DND-41 (cell line): ENCODE measurements around the gene NEU3.
A peak's percentile ranks its signal among the peaks of the same experiment; 100 is the strongest.
"Not testable (repeated sequence)": the region's sequence is repeated elsewhere in the genome, so short reads cannot be mapped to it uniquely, and the experiment has no call there.

Source experiments
- ATAC-seq: fragments of 200-7000 bp; cut with Tn5 transposase; 3 replicates; pipeline ENCODE4 v1.9.1; 2021; ENCODE audit warnings: low read depth; ENCODE audit not compliant: insufficient read depth
- DNase-seq: peaks from one replicate; pipeline ENCODE4 v3.0.0-alpha.2; 2020
- H2AFZ ChIP-seq: 2 replicates; pipeline ENCODE4 v1.6.0; 2012; ENCODE audit warnings: low read depth, low read length
- H3K27ac ChIP-seq: 2 replicates; pipeline ENCODE4 v1.5.1; 2012; ENCODE audit warnings: low read length, inconsistent platforms
- H3K27me3 ChIP-seq: fragments of 200-600 bp; sonication (generic); 2 replicates; pipeline ENCODE4 v1.6.0; 2012; ENCODE audit warnings: low read length, mild to moderate bottlenecking, inconsistent platforms; ENCODE audit not compliant: insufficient read depth, poor library complexity
- H3K36me3 ChIP-seq: 2 replicates; pipeline ENCODE4 v1.5.1; 2012; ENCODE audit warnings: low read length, inconsistent platforms; ENCODE audit not compliant: insufficient read depth
- H3K4me1 ChIP-seq: 2 replicates; pipeline ENCODE4 v1.5.1; 2012; ENCODE audit warnings: mild to moderate bottlenecking, low read length; ENCODE audit not compliant: insufficient read depth
- H3K4me2 ChIP-seq: 2 replicates; pipeline ENCODE4 v1.6.0; 2012; ENCODE audit warnings: mild to moderate bottlenecking, moderate library complexity, low read length, inconsistent platforms; ENCODE audit not compliant: insufficient read depth
- H3K4me3 ChIP-seq, 2 experiments: fragments of 200-600 bp in 1 of 2; shearing (Covaris generic) in 1 of 2; 2 replicates each; pipeline ENCODE4 v1.5.1; 2012 to 2016; ENCODE audit warnings: inconsistent platforms in 2 of 2, low read length in 2 of 2, mild to moderate bottlenecking in 2 of 2, low read depth in 1 of 2, moderate library complexity in 1 of 2
- H3K79me2 ChIP-seq: 2 replicates; pipeline ENCODE4 v1.6.0; 2012; ENCODE audit warnings: low read length, inconsistent platforms; ENCODE audit not compliant: insufficient read depth
- H3K9ac ChIP-seq: 2 replicates; pipeline ENCODE4 v1.6.0; 2012; ENCODE audit warnings: low read depth, mild to moderate bottlenecking, inconsistent platforms, low read length, moderate library complexity
- H3K9me3 ChIP-seq: 2 replicates; pipeline ENCODE4 v1.5.1; 2012; ENCODE audit warnings: low read length, moderate library complexity, mild to moderate bottlenecking, inconsistent platforms; ENCODE audit not compliant: insufficient read depth, severe bottlenecking
- H4K20me1 ChIP-seq: 2 replicates; pipeline ENCODE4 v1.6.0; 2012; ENCODE audit warnings: low read length; ENCODE audit not compliant: insufficient read depth
- EZH2 ChIP-seq: IDR thresholded peaks from 3 replicates; pipeline ENCODE4 v1.6.1; 2012; ENCODE audit warnings: borderline replicate concordance, low read depth, mild to moderate bottlenecking, moderate library complexity, low read length, inconsistent platforms; ENCODE audit not compliant: severe bottlenecking
- TF ChIP-seq, protein P1 (sequence below): IDR thresholded peaks from 2 replicates; pipeline ENCODE4 v1.5.1; 2012; ENCODE audit warnings: borderline replicate concordance, low read length, moderate library complexity, mild to moderate bottlenecking; ENCODE audit not compliant: poor library complexity, severe bottlenecking; ENCODE audit errors: extremely low read depth

Gene NEU3

DNA sequence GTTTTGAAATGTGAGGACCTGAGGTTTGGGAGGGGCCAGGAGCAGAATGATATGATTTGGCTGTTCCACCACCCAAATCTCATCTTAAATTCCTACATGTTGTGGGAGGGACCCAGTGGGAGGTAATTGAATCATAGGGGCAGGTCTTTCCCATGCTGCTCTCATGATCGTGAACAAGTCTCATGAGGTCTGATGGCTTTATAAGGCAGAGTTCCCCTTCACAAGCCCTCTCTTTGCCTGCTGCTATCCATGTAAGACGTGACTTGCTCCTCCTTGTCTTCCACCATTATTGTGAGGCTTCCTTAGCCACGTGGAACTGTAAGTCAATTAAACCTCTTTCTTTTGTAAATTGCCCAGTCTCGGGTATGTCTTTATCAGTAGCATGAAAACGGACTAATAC lies 31.6 kb downstream of the NEU3 start:
- H2AFZ ChIP-seq, result not testable (repeated sequence)

DNA sequence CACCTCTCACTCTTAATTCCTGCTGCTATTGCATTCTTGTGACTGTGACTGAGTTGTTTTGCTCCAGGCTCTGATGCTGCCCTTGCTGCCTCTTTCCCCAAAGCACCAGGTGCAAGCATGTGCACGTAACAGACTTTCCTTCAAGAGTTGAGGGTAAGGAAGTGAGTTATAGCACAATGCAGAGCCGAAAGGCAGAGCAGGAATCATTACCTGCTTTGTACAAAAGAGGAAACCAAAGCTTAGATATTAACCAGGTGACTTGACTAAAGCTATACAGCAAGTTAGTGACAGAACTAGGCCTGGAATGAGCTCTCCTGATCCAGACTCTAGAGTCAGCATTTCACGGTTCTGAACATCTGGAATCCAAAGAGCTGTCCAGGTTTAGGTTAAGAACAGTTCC lies 33.6 kb downstream of the NEU3 start:
- no peak overlapping the region for H3K4me3 ChIP-seq
- TF ChIP-seq, protein P1, sequence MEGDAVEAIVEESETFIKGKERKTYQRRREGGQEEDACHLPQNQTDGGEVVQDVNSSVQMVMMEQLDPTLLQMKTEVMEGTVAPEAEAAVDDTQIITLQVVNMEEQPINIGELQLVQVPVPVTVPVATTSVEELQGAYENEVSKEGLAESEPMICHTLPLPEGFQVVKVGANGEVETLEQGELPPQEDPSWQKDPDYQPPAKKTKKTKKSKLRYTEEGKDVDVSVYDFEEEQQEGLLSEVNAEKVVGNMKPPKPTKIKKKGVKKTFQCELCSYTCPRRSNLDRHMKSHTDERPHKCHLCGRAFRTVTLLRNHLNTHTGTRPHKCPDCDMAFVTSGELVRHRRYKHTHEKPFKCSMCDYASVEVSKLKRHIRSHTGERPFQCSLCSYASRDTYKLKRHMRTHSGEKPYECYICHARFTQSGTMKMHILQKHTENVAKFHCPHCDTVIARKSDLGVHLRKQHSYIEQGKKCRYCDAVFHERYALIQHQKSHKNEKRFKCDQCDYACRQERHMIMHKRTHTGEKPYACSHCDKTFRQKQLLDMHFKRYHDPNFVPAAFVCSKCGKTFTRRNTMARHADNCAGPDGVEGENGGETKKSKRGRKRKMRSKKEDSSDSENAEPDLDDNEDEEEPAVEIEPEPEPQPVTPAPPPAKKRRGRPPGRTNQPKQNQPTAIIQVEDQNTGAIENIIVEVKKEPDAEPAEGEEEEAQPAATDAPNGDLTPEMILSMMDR, result no peak
- TF ChIP-seq EZH2, result no peak
- no peak overlapping the region for H3K4me2 ChIP-seq
- H3K27me3 ChIP-seq, result no peaks in the 10 kb centered on the region
- ATAC-seq (peak; percentile 6; the same call in 1 of the 3 replicates), DNase-seq (no peak)
- no peaks in the 10 kb centered on the region for H4K20me1 ChIP-seq
- no peak overlapping the region for H3K27ac ChIP-seq
- no peaks in the 10 kb centered on the region for H3K9me3 ChIP-seq
- H3K4me1 ChIP-seq, result no peaks in the 10 kb centered on the region
- H2AFZ ChIP-seq, result no peak overlapping the region
- no peak overlapping the region for H3K9ac ChIP-seq
- no peaks in the 10 kb centered on the region for H3K79me2 ChIP-seq
- no peaks in the 10 kb centered on the region for H3K36me3 ChIP-seq

More for the DNA sequence above, 31.6 kb downstream of the NEU3 start:
- H3K4me1 ChIP-seq, H3K79me2 ChIP-seq, H3K27me3 ChIP-seq, H3K4me3 ChIP-seq, DNase-seq, H3K36me3 ChIP-seq, H3K9me3 ChIP-seq, H4K20me1 ChIP-seq, ATAC-seq, H3K4me2 ChIP-seq, H3K9ac ChIP-seq, H3K27ac ChIP-seq: not testable (repeated sequence)

DNA sequence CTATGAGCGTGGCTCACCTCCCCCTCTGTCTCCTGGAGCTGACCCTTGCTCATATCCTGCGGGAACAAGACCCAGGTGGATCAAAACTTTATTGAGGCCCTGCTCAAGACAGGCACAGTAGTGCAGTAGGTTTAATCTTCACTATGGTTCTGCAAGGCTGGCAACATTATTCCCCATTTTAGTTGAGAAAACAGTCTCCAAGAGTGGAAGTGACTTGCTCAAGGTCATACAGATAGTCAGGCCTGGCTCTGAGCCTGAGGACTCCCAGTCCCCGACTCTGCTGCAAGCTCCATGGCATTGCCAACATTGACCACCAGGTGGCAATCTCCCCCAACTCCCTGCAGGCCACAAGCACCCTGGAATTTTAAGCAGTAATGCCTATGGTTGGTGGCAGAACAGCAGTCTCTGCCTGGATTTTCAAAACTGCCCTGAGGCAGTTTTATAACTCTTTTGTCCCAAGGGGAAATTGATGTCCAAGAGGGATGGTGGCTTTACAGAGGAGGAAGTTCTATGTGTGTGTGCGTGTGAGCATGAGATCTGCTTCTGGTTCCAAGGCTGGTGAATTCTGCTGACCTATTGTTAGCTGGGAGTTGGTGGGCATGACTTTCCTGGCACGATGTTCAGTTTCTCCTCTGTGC lies 34.1 kb downstream of the NEU3 start:
- Histone ChIP-seq H3K79me2 (no peaks in the 10 kb centered on the region), H3K9ac (no peak overlapping the region), H3K27me3 (no peaks in the 10 kb centered on the region), H3K4me1 (no peaks in the 10 kb centered on the region), H4K20me1 (no peaks in the 10 kb centered on the region), H3K9me3 (no peaks in the 10 kb centered on the region), H3K36me3 (no peaks in the 10 kb centered on the region), H2AFZ (no peak overlapping the region), H3K4me3 (no peak overlapping the region), H3K27ac (no peak overlapping the region), H3K4me2 (no peak overlapping the region)
- TF ChIP-seq EZH2, result no peak
- TF ChIP-seq, protein P1, result peak; percentile 98
- DNase-seq (peak; percentile 80), ATAC-seq (peak; percentile 97)

DNA sequence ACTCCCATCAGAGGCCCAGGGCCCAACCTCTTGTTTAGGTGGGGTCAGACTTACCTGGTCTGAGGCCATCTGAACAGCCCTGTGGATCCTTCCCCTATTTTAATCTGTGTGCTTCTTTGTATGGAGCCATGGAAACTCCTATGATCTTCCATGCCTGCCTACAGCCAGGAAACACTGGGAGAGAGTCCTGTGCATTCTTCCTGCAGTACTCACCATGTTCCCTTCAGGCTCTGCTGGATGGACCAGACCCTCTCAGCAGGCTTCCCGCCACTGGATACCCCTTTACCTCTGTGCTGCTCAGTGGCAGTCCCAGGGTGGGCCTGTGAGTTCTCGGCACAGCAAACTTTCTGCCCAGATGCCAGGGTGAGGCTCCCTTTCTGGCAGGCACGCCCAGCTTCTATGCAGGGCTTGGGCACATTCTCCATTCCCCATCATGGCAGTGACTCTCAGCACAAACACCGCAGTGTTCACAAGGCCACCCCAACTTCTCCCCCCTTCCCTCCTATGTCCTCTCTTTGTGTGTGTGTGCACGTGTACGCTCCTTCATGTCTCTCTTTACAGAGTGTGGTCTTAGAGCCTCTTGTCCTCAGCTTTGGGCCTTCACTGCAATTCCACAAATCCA lies 34.8 kb downstream of the NEU3 start:
- no peak for TF ChIP-seq EZH2

More for the DNA sequence above, 34.8 kb downstream of the NEU3 start:
- no peaks in the 10 kb centered on the region for H3K79me2 ChIP-seq
- H3K27ac ChIP-seq, result no peak overlapping the region
- no peaks in the 10 kb centered on the region for H3K27me3 ChIP-seq
- H3K9me3 ChIP-seq, result no peaks in the 10 kb centered on the region
- H3K36me3 ChIP-seq, result no peaks in the 10 kb centered on the region
- H3K4me1 ChIP-seq, result no peaks in the 10 kb centered on the region
- H2AFZ ChIP-seq, result no peak overlapping the region
- H3K9ac ChIP-seq, result no peak overlapping the region
- H3K4me3 ChIP-seq, result no peak overlapping the region
- no peaks in the 10 kb centered on the region for H4K20me1 ChIP-seq
- no peak for ATAC-seq
- DNase-seq, result no peak
- no peak overlapping the region for H3K4me2 ChIP-seq
